Suprapubic skin (tissue), 4 donors: Measurements from ENCODE around the gene ATP4A. TPM values are rescaled to one million over a fixed set of nuclear protein-coding genes. Genes with fewer than 3 reads are reported as not detected.

Source experiments
- DNase-seq, 2 donors: peaks; one replicate each; pipeline ENCODE4 v3.0.0-alpha.2; 2019; ENCODE audit warnings: low spot score in 2 of 2
- H3K27ac ChIP-seq: fragments of 200-600 bp; sonication (generic); one replicate; pipeline ENCODE4 v1.5.1; 2019
- H3K27me3 ChIP-seq: fragments of 200-600 bp; sonication (generic); one replicate; pipeline ENCODE4 v1.5.1; 2019
- H3K36me3 ChIP-seq: fragments of 200-600 bp; sonication (generic); one replicate; pipeline ENCODE4 v1.5.1; 2019
- H3K4me1 ChIP-seq: fragments of 200-600 bp; sonication (generic); one replicate; pipeline ENCODE4 v1.5.1; 2019
- H3K4me3 ChIP-seq: fragments of 200-600 bp; sonication (generic); one replicate; pipeline ENCODE4 v1.5.1; 2019; ENCODE audit warnings: mild to moderate bottlenecking
- H3K9me3 ChIP-seq: fragments of 200-600 bp; sonication (generic); one replicate; pipeline ENCODE4 v1.5.1; 2019
- CTCF ChIP-seq, 2 donors: fragments of 200-600 bp in 1 of 2; fragments of 450-650 bp in 1 of 2; sonication (generic) in 1 of 2; IDR thresholded peaks; one replicate each; pipeline ENCODE4 v1.5.1; 2016 to 2019; ENCODE audit warnings: antibody characterized with exemption in 2 of 2, mild to moderate bottlenecking in 1 of 2, moderate library complexity in 1 of 2
- EP300 ChIP-seq: sonication (generic); formaldehyde crosslinking; IDR thresholded peaks from one replicate; pipeline ENCODE4 v1.6.1; 2017; ENCODE audit warnings: antibody characterized with exemption
- POLR2A ChIP-seq, 2 donors: fragments of 450-650 bp; IDR thresholded peaks; one replicate each; pipeline ENCODE4 v1.6.1; 2017; ENCODE audit warnings: antibody characterized with exemption in 2 of 2, mild to moderate bottlenecking in 2 of 2, moderate library complexity in 2 of 2
- POLR2AphosphoS5 ChIP-seq, 3 donors: sonication (generic); formaldehyde crosslinking; IDR thresholded peaks; one replicate each; pipeline ENCODE4 v1.6.1; 2017; ENCODE audit warnings: antibody characterized with exemption in 3 of 3
- WGBS: methylation state at CpG from one replicate; pipeline ENCODE4 v1.1.5; 2018; 5-methylcytosine and 5-hydroxymethylcytosine counted together
- total RNA-seq, 4 donors: library from RNA; depleted of rRNA; stranded (reverse); fragments of >200 nt; gene quantifications; one replicate each; pipeline ENCODE4 v1.1.0, GENCODE V29; 2016

Gene ATP4A
- total RNA-seq, 4 donors from 2014 or later = not detected

GRCh38 chr19:35542209-35542608, 21.2 kb downstream of the ATP4A start:
- DNase-seq = no peak
- Histone ChIP-seq H3K27ac (no peak overlapping the region), H3K27me3 (no peaks in the 10 kb centered on the region), H3K9me3 (no peaks in the 10 kb centered on the region), H3K4me1 (peaks cover 25% of the 10 kb centered on the region), H3K4me3 (no peak overlapping the region), H3K36me3 (peaks cover 12% of the 10 kb centered on the region)
- TF ChIP-seq CTCF (IDR thresholded peaks at IDR 0.05) = no peak
- 94% methylated on average over 11 of the region's 11 CpGs for WGBS

GRCh38 chr19:35540356-35540927, 23.0 kb downstream of the ATP4A start:
- WGBS = 75% methylated on average over 6 of the region's 7 CpGs
- TF ChIP-seq EP300 = no peak
- TF ChIP-seq POLR2AphosphoS5 (IDR thresholded peaks at IDR 0.05) = no peak
- TF ChIP-seq CTCF (IDR thresholded peaks at IDR 0.05) = no peak
- TF ChIP-seq POLR2A (IDR thresholded peaks at IDR 0.05) = no peak

GRCh38 chr19:35539850-35540249, 23.6 kb downstream of the ATP4A start:
- H3K27ac ChIP-seq = no peak overlapping the region
- H3K9me3 ChIP-seq = no peaks in the 10 kb centered on the region
- DNase-seq = no peak
- 90% methylated on average over 11 of the region's 12 CpGs for WGBS
- H3K27me3 ChIP-seq = no peaks in the 10 kb centered on the region
- H3K4me3 ChIP-seq = no peak overlapping the region
- peaks cover 10% of the 10 kb centered on the region for H3K4me1 ChIP-seq
- peaks cover 11% of the 10 kb centered on the region for H3K36me3 ChIP-seq
- TF ChIP-seq CTCF (IDR thresholded peaks at IDR 0.05) = no peak
- TF ChIP-seq POLR2AphosphoS5 (IDR thresholded peaks at IDR 0.05) = no peak
- no peak for TF ChIP-seq POLR2A (IDR thresholded peaks at IDR 0.05)

More at GRCh38 chr19:35540356-35540927, 23.0 kb downstream of the ATP4A start:
- Histone ChIP-seq H3K36me3 (peaks cover 11% of the 10 kb centered on the region), H3K9me3 (no peaks in the 10 kb centered on the region), H3K27ac (no peak overlapping the region), H3K27me3 (no peaks in the 10 kb centered on the region), H3K4me3 (no peak overlapping the region), H3K4me1 (peaks cover 10% of the 10 kb centered on the region)
- DNase-seq = no peak

DNA sequence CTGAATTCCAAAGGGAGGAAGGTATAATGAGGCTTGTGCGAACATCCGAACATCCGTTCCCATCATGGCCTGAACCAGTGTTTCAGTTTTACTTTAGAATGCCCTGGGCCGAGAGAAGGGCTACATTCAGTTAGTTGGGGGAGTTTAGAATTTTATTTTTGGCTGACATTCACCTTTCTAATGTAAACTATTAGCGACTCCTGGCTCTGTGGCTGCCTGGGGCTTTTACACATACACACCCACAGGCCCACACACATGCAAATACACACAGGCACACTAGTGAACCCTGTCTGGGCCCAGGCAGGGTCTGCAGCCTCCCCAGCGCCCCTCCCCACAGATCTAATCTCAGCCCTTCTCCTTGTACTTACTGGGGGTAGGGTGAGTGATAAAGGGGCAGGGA, 24.1 kb downstream of the ATP4A start:
- WGBS = 84% methylated on average over 6 of the region's 6 CpGs
- peaks cover 2% of the 10 kb centered on the region for H3K27me3 ChIP-seq
- H3K4me3 ChIP-seq = no peak overlapping the region
- peaks cover 6% of the 10 kb centered on the region for H3K4me1 ChIP-seq
- no peak for DNase-seq
- no peaks in the 10 kb centered on the region for H3K9me3 ChIP-seq
- peaks cover 11% of the 10 kb centered on the region for H3K36me3 ChIP-seq
- no peak overlapping the region for H3K27ac ChIP-seq
- TF ChIP-seq EP300 (no peak), POLR2AphosphoS5 (IDR thresholded peaks at IDR 0.05) (no peak), CTCF (IDR thresholded peaks at IDR 0.05) (no peak), POLR2A (IDR thresholded peaks at IDR 0.05) (no peak)

GRCh38 chr19:35534803-35535480, 28.5 kb downstream of the ATP4A start:
- TF ChIP-seq POLR2A (IDR thresholded peaks at IDR 0.05) = no peak
- no peak for TF ChIP-seq CTCF (IDR thresholded peaks at IDR 0.05)
- no peak for TF ChIP-seq POLR2AphosphoS5 (IDR thresholded peaks at IDR 0.05)
- no peak for TF ChIP-seq EP300
- peaks cover 21% of the 10 kb centered on the region for H3K27me3 ChIP-seq
- WGBS = 62% methylated on average over 10 of the region's 10 CpGs
- no peak overlapping the region for H3K27ac ChIP-seq
- no peak for DNase-seq
- H3K9me3 ChIP-seq = no peaks in the 10 kb centered on the region
- no peaks in the 10 kb centered on the region for H3K36me3 ChIP-seq
- H3K4me3 ChIP-seq = no peak overlapping the region
- peaks cover 13% of the 10 kb centered on the region for H3K4me1 ChIP-seq
